ENCODE measurements around the gene TEX2. TPM values are rescaled to one million over a fixed set of nuclear protein-coding genes. Genes with fewer than 3 reads are reported as not detected.

TEX2 gene
- total and polyA plus RNA-seq, 2 of the 13 experiments (the other 11 are each of a cell fraction or from before 2014, with no cell fraction given) = 21.4 to 37.7 TPM

- TF ChIP-seq MNT (IDR thresholded peaks at IDR 0.05) = 0 out of 2 replicates have a peak, but pooled peaks have one; percentile 29
- TF ChIP-seq ZNF230 (CRISPR knock-in tag; IDR thresholded peaks at IDR 0.05) = peak; percentile 21; the same call in 1 of the 2 replicates
- no peak for TF ChIP-seq TCF12 (IDR thresholded peaks at IDR 0.05)
- TF ChIP-seq TCF12 (CRISPR knock-in tag; IDR thresholded peaks at IDR 0.05) = no peak
- TF ChIP-seq POLR2A (IDR thresholded peaks at IDR 0.05; ENCODE audit: insufficient read depth in 1 of 2, low read depth in 2 of 2, low read length in 2 of 2) = peak in 1 of 2 experiments; percentile 63; a peak in 3 of 4 replicates
- TF ChIP-seq CENPT (CRISPR knock-in tag; IDR thresholded peaks at IDR 0.05; ENCODE audit: low read depth) = peak; percentile 82; the same call in 1 of the 2 replicates
- no peak for TF ChIP-seq ZNF790 (CRISPR knock-in tag; IDR thresholded peaks at IDR 0.05; ENCODE audit: borderline replicate concordance)
- no peak for TF ChIP-seq SMC3 (IDR thresholded peaks at IDR 0.05; ENCODE audit: low read length)
- TF ChIP-seq PTBP1 (IDR thresholded peaks at IDR 0.05; ENCODE audit: low read depth, low read length, poor library complexity, severe bottlenecking) = no peak
- TF ChIP-seq NKX3-1 (CRISPR knock-in tag; IDR thresholded peaks at IDR 0.05) = no peak
- TF ChIP-seq NFE2 (CRISPR knock-in tag; IDR thresholded peaks at IDR 0.05) = no peak
- 0 out of 2 replicates have a peak, but pooled peaks have one; percentile 35 for TF ChIP-seq ATF1 (CRISPR knock-in tag; IDR thresholded peaks at IDR 0.05)
- no peak; the same call in none of the 2 replicates for TF ChIP-seq ZNF547 (CRISPR knock-in tag; IDR thresholded peaks at IDR 0.05)
- no peak for TF ChIP-seq E2F5 (CRISPR knock-in tag; conservative IDR thresholded peaks at IDR 0.05)
- no peak; the same call in 1 of the 2 replicates for TF ChIP-seq ZNF333 (CRISPR knock-in tag; IDR thresholded peaks at IDR 0.05; ENCODE audit: borderline replicate concordance)
- peak; percentile 52; the same call in 1 of the 2 replicates for TF ChIP-seq ZNF761 (CRISPR knock-in tag; conservative IDR thresholded peaks at IDR 0.05)
- 0 out of 2 replicates have a peak, but pooled peaks have one; percentile 48 for TF ChIP-seq ZMAT5 (CRISPR knock-in tag; IDR thresholded peaks at IDR 0.05; ENCODE audit: borderline replicate concordance, low read depth)
- peak; percentile 25; the same call in 1 of the 2 replicates for TF ChIP-seq LRRFIP1 (CRISPR knock-in tag; conservative IDR thresholded peaks at IDR 0.05)
- TF ChIP-seq MTA3 (CRISPR knock-in tag; IDR thresholded peaks at IDR 0.05) = no peak
- TF ChIP-seq CBFB (CRISPR knock-in tag; IDR thresholded peaks at IDR 0.05) = 0 out of 2 replicates have a peak, but pooled peaks have one; percentile 53
- 0 out of 4 replicates have a peak, but pooled peaks of 1 of the 2 experiments have one; percentile 4 for TF ChIP-seq EP300 (IDR thresholded peaks at IDR 0.05; ENCODE audit: low read depth in 2 of 2, low read length in 2 of 2)
- no peak for TF ChIP-seq EP300 (CRISPR knock-in tag; IDR thresholded peaks at IDR 0.05; ENCODE audit: borderline replicate concordance)
- peak; percentile 49; the same call in 1 of the 2 replicates for TF ChIP-seq POLR2AphosphoS5 (IDR thresholded peaks at IDR 0.05; ENCODE audit: low read depth, low read length)
Observed at GRCh38 chr17:64146418-64147109, 116.5 kb downstream of the TEX2 start (continued).

All from HepG2 (cell line).